K562 (cell line): ENCODE results near the gene KRTAP10-12. TPM values are rescaled to one million over a fixed set of nuclear protein-coding genes. Genes with fewer than 3 reads are reported as not detected.

Experiments used
- ATAC-seq: fragments of 200-7000 bp; cut with Tn5 transposase; 3 replicates; pipeline ENCODE4 v1.9.1; 2020; ENCODE audit warnings: moderate library complexity
- BruUV-seq: library from RNA; stranded (reverse); fragments of 400-500 nt; replicated peaks from 2 replicates; lab custom pipeline; 2021; lab: Mats Ljungman, UMichigan
- CTCF ChIA-PET: fragments of 300-600 bp; formaldehyde crosslinking; extraction: SDS; loops from one replicate; lab custom pipeline; 2021; ENCODE audit warnings: low intra/inter-chr PET ratio; lab: Yijun Ruan, JAX
- POLR2A ChIA-PET: fragments of 300-600, 350-650 bp; sonication (Branson Sonifier 250); formaldehyde crosslinking; extraction: SDS; loops from one replicate; lab custom pipeline; 2021; ENCODE audit warnings: antibody characterized with exemption, inconsistent platforms; lab: Yijun Ruan, JAX
- DNase-seq, 4 experiments: peaks; one replicate each; pipeline versions ENCODE4 v3.0.0 to v3.0.0-alpha.2; 2011 to 2018; ENCODE audit warnings: low spot score in 3 of 4, mixed read lengths in 3 of 4; ENCODE audit errors: extremely low read depth in 1 of 4
- FAIRE-seq: peaks from 2 replicates; lab custom pipeline; 2011; peaks lifted over from hg19 to GRCh38; lab: Jason Lieb, UNC
- H2AFZ ChIP-seq: 2 replicates; pipeline ENCODE4 v1.6.0; 2011; ENCODE audit warnings: low read depth, low read length, control low read depth, inconsistent platforms
- H3K27ac ChIP-seq: fragments of 200-600 bp; 3 replicates; pipeline ENCODE4 v1.8.0; 2011; ENCODE audit warnings: low read depth, mild to moderate bottlenecking, control low read depth, inconsistent platforms, low read length, moderate library complexity, mixed read lengths; ENCODE audit errors: extremely low read depth
- H3K27me3 ChIP-seq, 2 experiments: fragments of 300-600 bp in 1 of 2; 2 replicates in 1 of 2; 3 replicates in 1 of 2; pipeline versions ENCODE4 v1.6.0 to v1.8.0; 2011; ENCODE audit warnings: inconsistent platforms in 2 of 2, low read length in 2 of 2, mild to moderate bottlenecking in 1 of 2, mixed read lengths in 1 of 2, moderate library complexity in 1 of 2; ENCODE audit not compliant: control insufficient read depth in 2 of 2, insufficient read depth in 2 of 2
- H3K36me3 ChIP-seq: fragments of 300-600 bp; 3 replicates; pipeline ENCODE4 v1.8.0; 2011; ENCODE audit warnings: mild to moderate bottlenecking, low read length, inconsistent platforms; ENCODE audit not compliant: control insufficient read depth, insufficient read depth
- H3K4me1 ChIP-seq, 2 experiments: fragments of 200-600 bp in 1 of 2; replicated peaks in 1 of 2; 2 replicates in 1 of 2; 3 replicates in 1 of 2; pipeline versions ENCODE4 v1.5.1 to v1.8.0; 2011; ENCODE audit warnings: inconsistent platforms in 2 of 2, low read length in 2 of 2, mild to moderate bottlenecking in 1 of 2, mixed read lengths in 1 of 2, moderate library complexity in 1 of 2; ENCODE audit not compliant: control insufficient read depth in 2 of 2, insufficient read depth in 2 of 2
- H3K4me2 ChIP-seq: 2 replicates; pipeline ENCODE4 v1.6.1; 2011; ENCODE audit warnings: low read length, control low read depth, inconsistent platforms, mixed read lengths; ENCODE audit not compliant: insufficient read depth
- H3K4me3 ChIP-seq: fragments of 200-600 bp; sonication (generic), shearing (Covaris generic); 2 replicates; pipeline ENCODE4 v1.5.1; 2016; ENCODE audit warnings: control low read depth, inconsistent platforms
- H3K79me2 ChIP-seq: fragments of 200-600 bp; 3 replicates; pipeline ENCODE4 v1.8.0; 2011; ENCODE audit warnings: low read length, inconsistent platforms; ENCODE audit not compliant: control insufficient read depth, insufficient read depth
- H3K9ac ChIP-seq, 2 experiments: 2 replicates each; pipeline versions ENCODE4 v1.6.0 to v1.6.1; 2011; ENCODE audit warnings: low read depth in 2 of 2, low read length in 2 of 2, control low read depth in 1 of 2, inconsistent platforms in 1 of 2, mild to moderate bottlenecking in 1 of 2, mixed read lengths in 1 of 2; ENCODE audit not compliant: insufficient read depth in 1 of 2
- H3K9me1 ChIP-seq: one replicate; pipeline ENCODE4 v1.6.0; 2011; ENCODE audit warnings: inconsistent platforms, mild to moderate bottlenecking, low read length, moderate library complexity; ENCODE audit not compliant: control insufficient read depth, insufficient read depth
- H3K9me3 ChIP-seq: replicated peaks from 2 replicates; pipeline ENCODE4 v1.5.1; 2011; ENCODE audit warnings: low read depth, low read length, inconsistent platforms; ENCODE audit not compliant: control insufficient read depth, insufficient read depth
- H4K20me1 ChIP-seq: replicated peaks from 2 replicates; pipeline ENCODE4 v1.6.1; 2011; ENCODE audit warnings: low read length, inconsistent platforms, mixed read lengths; ENCODE audit not compliant: control insufficient read depth, insufficient read depth
- MBD2 ChIP-seq: sonication (generic); IDR thresholded peaks from 2 replicates; pipeline ENCODE4 v1.6.1; 2016; ENCODE audit warnings: low read depth, borderline replicate concordance
- NR2C1 ChIP-seq, 2 experiments: fragments of 450-650 bp; IDR thresholded peaks; 2 replicates each; pipeline ENCODE4 v1.6.1; 2017; ENCODE audit warnings: mild to moderate bottlenecking in 2 of 2, antibody characterized with exemption in 1 of 2, inconsistent platforms in 1 of 2, missing compliant biosample characterization in 1 of 2, missing genetic modification characterization in 1 of 2
- RAD21 ChIP-seq, 2 experiments: fragments of 250-450 bp in 1 of 2; fragments of 450-650 bp in 1 of 2; sonication (Bioruptor Pico) in 1 of 2; formaldehyde crosslinking in 1 of 2; IDR thresholded peaks in 1 of 2; conservative IDR thresholded peaks in 1 of 2; 2 replicates each; pipeline versions ENCODE4 v1.4.0 to v1.8.0; 2020 to 2022; ENCODE audit warnings: mild to moderate bottlenecking in 2 of 2, moderate library complexity in 1 of 2
- RBM14 ChIP-seq: fragments of 200-400 bp; formaldehyde crosslinking; IDR thresholded peaks from 2 replicates; pipeline ENCODE4 v1.6.1; 2018; ENCODE audit warnings: low read depth, mild to moderate bottlenecking, low read length, moderate library complexity, borderline replicate concordance; ENCODE audit not compliant: insufficient read depth
- SIX5 ChIP-seq, 2 experiments: IDR thresholded peaks; 2 replicates each; pipeline ENCODE4 v1.6.1; 2011; ENCODE audit warnings: low read length in 2 of 2, borderline replicate concordance in 1 of 2, low read depth in 1 of 2, mild to moderate bottlenecking in 1 of 2, moderate library complexity in 1 of 2; ENCODE audit not compliant: insufficient read depth in 1 of 2
- STAT5B ChIP-seq: fragments of 250-450 bp; sonication (Bioruptor Pico); IDR thresholded peaks from 2 replicates; pipeline ENCODE4 v1.8.0; 2021; ENCODE audit warnings: mild to moderate bottlenecking, inconsistent platforms
- TOE1 ChIP-seq, 2 experiments: fragments of 450-650 bp in 1 of 2; sonication (generic) in 1 of 2; formaldehyde crosslinking in 1 of 2; IDR thresholded peaks; 2 replicates each; pipeline versions ENCODE4 v1.7.1 to v1.8.0; 2016 to 2022; ENCODE audit warnings: borderline replicate concordance in 2 of 2, mild to moderate bottlenecking in 2 of 2, antibody characterized with exemption in 1 of 2, inconsistent platforms in 1 of 2, low read depth in 1 of 2, missing genetic modification reagents in 1 of 2, moderate library complexity in 1 of 2
- ZNF239 ChIP-seq: fragments of 250-450 bp; sonication (Bioruptor Pico); IDR thresholded peaks from 2 replicates; pipeline ENCODE4 v1.4.0; 2020; ENCODE audit warnings: mild to moderate bottlenecking
- WGBS: fragments of 100-300 bp; shearing (Covaris generic); methylation state at CpG from one replicate; pipeline ENCODE4 v1.1.6; 2016; ENCODE audit warnings: low coverage, mixed read lengths; ENCODE audit not compliant: insufficient coverage; ENCODE audit errors: missing lambda C conversion rate; 5-methylcytosine and 5-hydroxymethylcytosine counted together
- in situ Hi-C: fragments of 300-500 bp; cut with MboI; formaldehyde crosslinking; loops from 4 replicates; pipeline ENCODE4 v1.15.0; 2018; ENCODE audit warnings: inconsistent platforms, mixed read lengths
- intact Hi-C: fragments of 100-400 bp; cut with micrococcal nuclease; formaldehyde crosslinking; loops from 2 replicates; pipeline ENCODE4 v1.14.2; 2022
- polyA plus RNA-seq, 8 experiments: library from polyadenylated mRNA; depleted of rRNA in 4 of 8; stranded (reverse) in 5 of 8; unstranded in 3 of 8; fragments of >200 nt; fragmentation: Nextera tagmentation in 2 of 8; fragmentation: Illumina TruSeq in 1 of 8; extraction: Ambion mirVana in 2 of 8; extraction: Trizol in 1 of 8; gene quantifications; 2 replicates each; pipeline versions ENCODE4 v1.2.1 to v1.2.3, GENCODE V29; 2011 to 2014; ENCODE audit warnings: inconsistent platforms in 1 of 8, missing spikeins in 1 of 8
- total RNA-seq, 7 experiments: library from RNA; depleted of rRNA in 6 of 7; stranded (reverse); fragments of >200 nt in 6 of 7; fragmentation: Illumina TruSeq in 2 of 7; extraction: Trizol in 2 of 7; gene quantifications; 2 replicates each; pipeline versions ENCODE4 v1.2.1 to v1.2.3, GENCODE V29; 2011 to 2021; ENCODE audit warnings: low replicate concordance in 1 of 7

The KRTAP10-12 gene
- total and polyA plus RNA-seq, 9 of the 15 experiments (the other 6 are each of a cell fraction or from before 2014, with no cell fraction given): not detected

- no peak for TF ChIP-seq NR2C1 (IDR thresholded peaks at IDR 0.05)
- no peak for TF ChIP-seq NR2C1 (tag; IDR thresholded peaks at IDR 0.05)
- TF ChIP-seq SIX5 (IDR thresholded peaks at IDR 0.05; ENCODE audit: borderline replicate concordance in 1 of 2, insufficient read depth in 1 of 2, low read depth in 1 of 2, low read length in 2 of 2): no peak
- TF ChIP-seq MBD2: no peak
- TF ChIP-seq TOE1 (IDR thresholded peaks at IDR 0.05; ENCODE audit: borderline replicate concordance): no peak
- no peak for TF ChIP-seq TOE1 (CRISPR knock-in tag; IDR thresholded peaks at IDR 0.05; ENCODE audit: borderline replicate concordance, low read depth)
- TF ChIP-seq RBM14: no peak
Measured at GRCh38 chr21:44695641-44696040, 1.3 kb upstream of the KRTAP10-12 start (continued).

GRCh38 chr21:44696572-44696971, 400 bp upstream of the KRTAP10-12 start:
- 0% methylated on average over 10 of the region's 10 CpGs for WGBS
- BruUV-seq: no TSS peak
- H3K9me1 ChIP-seq: peaks cover 3% of the 10 kb centered on the region
- intact Hi-C loops (no loop called here), in situ Hi-C loops (no loop called here)
- FAIRE-seq (no peak), ATAC-seq (peak; percentile 38; the same call in 2 of the 3 replicates), DNase-seq (no peak)
- H4K20me1 ChIP-seq: no peaks in the 10 kb centered on the region
- no peaks in the 10 kb centered on the region for H3K36me3 ChIP-seq
- no peak for TF ChIP-seq STAT5B (CRISPR knock-in tag)
- TF ChIP-seq ZNF239 (CRISPR knock-in tag): no peak
- 0 out of 4 replicates have a peak, but pooled peaks of 1 of the 2 experiments have one; percentile 3 for TF ChIP-seq RAD21 (CRISPR knock-in tag; conservative IDR thresholded peaks at IDR 0.05 in 1 of 2, IDR thresholded peaks at IDR 0.05 in 1 of 2)
- peaks cover 33 to 62% of the 10 kb centered on the region in 2 experiments for H3K27me3 ChIP-seq
- no peak overlapping the region for H3K4me2 ChIP-seq
- ChIA-PET POLR2A (interaction anchor here (0.7 to 1.1 kb wide), 3 partner anchors 12 to 86 kb away, joined by 3 to 4 read pairs (median 3); no protein-coding TSS in a partner anchor), CTCF (no interaction called here)
- H3K9ac ChIP-seq: no peak overlapping the region
- H3K9me3 ChIP-seq: no peaks in the 10 kb centered on the region; the same call in 1 of the 2 replicates
- no peak overlapping the region for H2AFZ ChIP-seq
- no peak overlapping the region for H3K4me3 ChIP-seq
- H3K4me1 ChIP-seq: 0 out of 5 replicates have a peak, but pooled peaks cover 0 to 4% of the 10 kb centered on the region in 2 experiments
- H3K79me2 ChIP-seq: no peaks in the 10 kb centered on the region
- H3K27ac ChIP-seq: no peak overlapping the region
